GM06990 (cell line): ENCODE data around the gene ENAH.
"Not testable (repeated sequence)": the region's sequence is repeated elsewhere in the genome, so short reads cannot be mapped to it uniquely, and the experiment has no call there.

Experiments used
- DNase-seq: peaks from one replicate; pipeline ENCODE4 v3.0.0-alpha.2; 2011; ENCODE audit not compliant: insufficient read length; ENCODE audit errors: extremely low read depth
- H3K27me3 ChIP-seq: replicated peaks from 2 replicates; pipeline ENCODE4 v1.6.0; 2011; ENCODE audit warnings: low read length; ENCODE audit not compliant: control insufficient read depth, insufficient read depth
- H3K36me3 ChIP-seq: 2 replicates; pipeline ENCODE4 v1.5.1; 2011; ENCODE audit warnings: low read length; ENCODE audit not compliant: control insufficient read depth, insufficient read depth
- H3K4me3 ChIP-seq: replicated peaks from 2 replicates; pipeline ENCODE4 v1.5.1; 2011; ENCODE audit warnings: low read depth, mild to moderate bottlenecking, control low read depth, low read length
- CTCF ChIP-seq: IDR thresholded peaks from 2 replicates; pipeline ENCODE4 v1.5.1; 2011; ENCODE audit warnings: low read length, control low read depth, mild to moderate bottlenecking, inconsistent platforms; ENCODE audit not compliant: insufficient read depth, poor library complexity, severe bottlenecking

The ENAH gene

DNA sequence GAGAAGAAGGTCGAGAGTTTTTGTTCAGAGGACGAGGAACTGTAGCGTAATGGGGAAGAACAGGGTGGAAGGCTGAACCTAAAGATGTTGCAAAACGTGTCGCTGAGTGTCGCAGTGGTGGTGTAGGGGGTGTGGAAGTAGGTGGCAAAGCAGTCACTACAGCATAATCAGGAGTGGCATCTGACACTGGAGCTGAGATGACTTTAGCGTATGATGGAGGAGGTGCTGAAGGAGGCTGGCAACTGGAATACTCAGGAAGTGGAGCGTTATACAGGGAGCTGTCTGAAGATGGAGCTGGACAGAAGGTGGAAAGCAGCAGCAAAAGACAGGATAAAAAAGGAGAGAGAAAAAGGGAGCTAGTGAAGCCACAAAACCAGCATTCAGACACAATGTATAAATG, 135.2 kb downstream of the ENAH start:
- Histone ChIP-seq H3K36me3 (no peaks in the 10 kb centered on the region), H3K27me3 (no peaks in the 10 kb centered on the region), H3K4me3 (no peak overlapping the region)
- DNase-seq: no peak
- no peak for TF ChIP-seq CTCF

GRCh38 chr1:225517221-225517620, 135.7 kb downstream of the ENAH start:
- no peak for DNase-seq
- no peaks in the 10 kb centered on the region for H3K36me3 ChIP-seq
- no peak overlapping the region for H3K4me3 ChIP-seq
- no peak for TF ChIP-seq CTCF
- no peaks in the 10 kb centered on the region for H3K27me3 ChIP-seq

- no peak for TF ChIP-seq CTCF
Measured at GRCh38 chr1:225514671-225515081, 138.2 kb downstream of the ENAH start.

DNA sequence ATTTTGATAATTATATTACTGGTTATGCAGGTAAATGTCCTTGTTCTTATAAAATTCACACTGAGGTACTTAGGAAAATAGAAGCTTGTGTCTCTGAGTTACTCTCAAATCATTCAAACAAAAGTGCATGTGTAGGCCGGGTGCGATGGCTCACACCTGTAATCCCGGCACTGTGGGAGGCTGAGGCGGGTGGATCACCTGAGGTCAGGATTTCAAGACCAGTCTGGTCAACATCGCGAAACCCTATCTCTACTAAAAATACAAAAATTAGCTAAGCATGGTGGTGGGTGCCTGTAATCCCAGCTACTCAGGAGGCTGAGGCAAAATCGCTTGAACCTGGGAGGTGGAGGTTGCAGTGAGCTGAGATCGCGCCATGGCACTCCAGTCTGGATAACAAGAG, 139.3 kb downstream of the ENAH start:
- not testable (repeated sequence) for H3K4me3 ChIP-seq, H3K27me3 ChIP-seq, H3K36me3 ChIP-seq, DNase-seq

More at GRCh38 chr1:225514671-225515081, 138.2 kb downstream of the ENAH start:
- DNase-seq: no peak
- H3K36me3 ChIP-seq: no peaks in the 10 kb centered on the region
- no peaks in the 10 kb centered on the region; the same call in 1 of the 2 replicates for H3K27me3 ChIP-seq
- H3K4me3 ChIP-seq: no peak overlapping the region

- no peak for TF ChIP-seq CTCF
- H3K4me3 ChIP-seq: no peak overlapping the region
- H3K36me3 ChIP-seq: no peaks in the 10 kb centered on the region
- H3K27me3 ChIP-seq: no peaks in the 10 kb centered on the region; the same call in 1 of the 2 replicates
- DNase-seq: no peak
Measured at GRCh38 chr1:225511828-225512381, 141.0 kb downstream of the ENAH start.

GRCh38 chr1:225510740-225511139, 142.2 kb downstream of the ENAH start:
- not testable (repeated sequence) for H3K4me3 ChIP-seq, DNase-seq, H3K27me3 ChIP-seq, H3K36me3 ChIP-seq

DNA sequence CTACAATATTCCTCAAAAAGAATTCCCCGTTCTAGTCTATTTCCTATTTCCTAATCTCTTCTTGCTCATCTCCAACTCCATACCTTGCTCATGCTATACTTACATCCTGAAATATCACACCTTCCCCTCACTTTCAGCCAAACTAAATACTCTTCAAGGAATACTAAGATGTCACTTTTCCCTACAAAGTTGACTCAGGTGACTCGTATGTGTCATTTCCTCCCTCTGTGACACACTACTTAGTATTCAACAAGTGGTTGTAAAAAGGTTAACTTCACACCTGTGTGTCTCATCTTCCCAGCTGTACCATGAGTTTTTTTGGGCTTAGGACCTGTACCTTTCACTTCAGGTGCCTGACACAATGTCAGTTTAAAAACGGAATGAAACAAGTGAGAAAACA, 143.2 kb downstream of the ENAH start:
- no peaks in the 10 kb centered on the region for H3K36me3 ChIP-seq
- no peak for DNase-seq
- H3K4me3 ChIP-seq: no peak overlapping the region
- no peak for TF ChIP-seq CTCF
- H3K27me3 ChIP-seq: no peaks in the 10 kb centered on the region; the same call in 1 of the 2 replicates
